CD4-positive, alpha-beta T cell (primary cell): Measurements from ENCODE around the gene TOM1L2. TPM values are rescaled to one million over a fixed set of nuclear protein-coding genes. Genes with fewer than 3 reads are reported as not detected.

Experiments used
- ATAC-seq: fragments of 200-7000 bp; cut with Tn5 transposase; one replicate; pipeline ENCODE4 v1.10.0; 2022; ENCODE audit warnings: mild to moderate bottlenecking; ENCODE audit not compliant: poor library complexity
- CTCF ChIA-PET: fragments of 350-600 bp; sonication (Branson Sonifier 250); formaldehyde crosslinking; loops from one replicate; lab custom pipeline; 2021; ENCODE audit warnings: antibody characterized with exemption, inconsistent platforms; lab: Charles Lee
- POLR2A ChIA-PET: fragments of 350-600 bp; sonication (Branson Sonifier 250); formaldehyde crosslinking; loops from one replicate; lab custom pipeline; 2021; ENCODE audit warnings: antibody characterized with exemption, inconsistent platforms; lab: Charles Lee
- DNase-seq, 14 experiments: peaks; one replicate each; pipeline ENCODE4 v3.0.0-alpha.2; 2013 to 2020; ENCODE audit warnings: mixed read lengths in 2 of 14
- H3K27ac ChIP-seq, 2 donors: one replicate each; pipeline versions ENCODE4 v1.5.1 to v1.7.0; 2013; ENCODE audit warnings: low read length in 2 of 2, low read depth in 1 of 2, mild to moderate bottlenecking in 1 of 2
- H3K27me3 ChIP-seq, 2 experiments: 1 replicate in 1 of 2; 2 replicates in 1 of 2; pipeline versions ENCODE4 v1.6.1 to v1.7.0; 2013; ENCODE audit warnings: low read length in 2 of 2, control low read depth in 1 of 2, mild to moderate bottlenecking in 1 of 2, moderate library complexity in 1 of 2; ENCODE audit not compliant: insufficient read depth in 2 of 2, control insufficient read depth in 1 of 2
- H3K36me3 ChIP-seq: one replicate; pipeline ENCODE4 v1.6.1; 2013; ENCODE audit warnings: low read length, control low read depth; ENCODE audit not compliant: insufficient read depth
- H3K4me1 ChIP-seq: one replicate; pipeline ENCODE4 v1.6.1; 2013; ENCODE audit warnings: low read length, control low read depth; ENCODE audit not compliant: insufficient read depth
- H3K4me3 ChIP-seq: one replicate; pipeline ENCODE4 v1.5.1; 2013; ENCODE audit warnings: mild to moderate bottlenecking, low read length, moderate library complexity
- H3K9me3 ChIP-seq, 2 experiments: 1 replicate in 1 of 2; 2 replicates in 1 of 2; pipeline versions ENCODE4 v1.6.1 to v1.7.0; 2013; ENCODE audit warnings: low read length in 2 of 2, mild to moderate bottlenecking in 2 of 2, control low read depth in 1 of 2, moderate library complexity in 1 of 2; ENCODE audit not compliant: control insufficient read depth in 1 of 2, insufficient read depth in 1 of 2
- H3K27ac Mint-ChIP-seq: one replicate; pipeline ENCODE4 v1.8.0; 2020; ENCODE audit warnings: mixed read lengths
- H3K27me3 Mint-ChIP-seq: one replicate; pipeline ENCODE4 v1.8.0; 2021; ENCODE audit warnings: mixed read lengths
- H3K36me3 Mint-ChIP-seq: one replicate; pipeline ENCODE4 v1.8.0; 2021; ENCODE audit warnings: low read depth, mixed read lengths
- H3K4me1 Mint-ChIP-seq: one replicate; pipeline ENCODE4 v1.8.0; 2021; ENCODE audit warnings: low read depth, mixed read lengths
- H3K4me3 Mint-ChIP-seq: one replicate; pipeline ENCODE4 v1.8.0; 2020; ENCODE audit warnings: mild to moderate bottlenecking, mixed read lengths
- H3K9me3 Mint-ChIP-seq: one replicate; pipeline ENCODE4 v1.8.0; 2020; ENCODE audit warnings: mixed read lengths
- CTCF ChIP-seq: fragments of 200-600 bp; IDR thresholded peaks from one replicate; pipeline ENCODE4 v1.8.0; 2022; ENCODE audit warnings: antibody characterized with exemption, mild to moderate bottlenecking
- intact Hi-C, 2 experiments: fragments of 100-400 bp; cut with DNase I in 1 of 2; cut with micrococcal nuclease in 1 of 2; formaldehyde crosslinking; loops; one replicate each; pipeline versions ENCODE4 v1.15.1 to v1.9.0; 2023 to 2025; cut with DNase I, micrococcal nuclease
- total RNA-seq, 174 experiments: library from RNA in 2 of 174; stranded (reverse) in 2 of 174; gene quantifications; one replicate each; pipeline ENCODE4 v1.2.3 and lab custom pipeline; 2021 to 2026

The TOM1L2 gene
- total RNA-seq, 2 experiments from 2014 or later = 28.5 to 30.5 TPM

GRCh38 chr17:17907469-17907868, 64.7 kb downstream of the TOM1L2 start:
- no peaks in the 10 kb centered on the region for H3K4me1 Mint-ChIP-seq
- intact Hi-C loops = no loop called here
- Histone ChIP-seq H3K27ac (no peak overlapping the region), H3K4me3 (no peak overlapping the region), H3K27me3 (no peaks in the 10 kb centered on the region), H3K4me1 (no peaks in the 10 kb centered on the region), H3K9me3 (no peaks in the 10 kb centered on the region), H3K36me3 (peaks cover 5% of the 10 kb centered on the region)
- ATAC-seq = no peak
- no peak overlapping the region for H3K4me3 Mint-ChIP-seq
- TF ChIP-seq CTCF = no peak
- H3K36me3 Mint-ChIP-seq = peaks cover 30% of the 10 kb centered on the region
- H3K27me3 Mint-ChIP-seq = no peaks in the 10 kb centered on the region
- DNase-seq = no peak
- H3K27ac Mint-ChIP-seq = no peak overlapping the region
- no peaks in the 10 kb centered on the region for H3K9me3 Mint-ChIP-seq
- ChIA-PET POLR2A (interaction anchor here (1.0 kb wide), 1 partner anchor 12 kb away, joined by 3 read pairs; no protein-coding TSS in a partner anchor), CTCF (interaction anchor here (1.3 kb wide), 1 partner anchor 12 kb away, joined by 3 read pairs; no protein-coding TSS in a partner anchor)

DNA sequence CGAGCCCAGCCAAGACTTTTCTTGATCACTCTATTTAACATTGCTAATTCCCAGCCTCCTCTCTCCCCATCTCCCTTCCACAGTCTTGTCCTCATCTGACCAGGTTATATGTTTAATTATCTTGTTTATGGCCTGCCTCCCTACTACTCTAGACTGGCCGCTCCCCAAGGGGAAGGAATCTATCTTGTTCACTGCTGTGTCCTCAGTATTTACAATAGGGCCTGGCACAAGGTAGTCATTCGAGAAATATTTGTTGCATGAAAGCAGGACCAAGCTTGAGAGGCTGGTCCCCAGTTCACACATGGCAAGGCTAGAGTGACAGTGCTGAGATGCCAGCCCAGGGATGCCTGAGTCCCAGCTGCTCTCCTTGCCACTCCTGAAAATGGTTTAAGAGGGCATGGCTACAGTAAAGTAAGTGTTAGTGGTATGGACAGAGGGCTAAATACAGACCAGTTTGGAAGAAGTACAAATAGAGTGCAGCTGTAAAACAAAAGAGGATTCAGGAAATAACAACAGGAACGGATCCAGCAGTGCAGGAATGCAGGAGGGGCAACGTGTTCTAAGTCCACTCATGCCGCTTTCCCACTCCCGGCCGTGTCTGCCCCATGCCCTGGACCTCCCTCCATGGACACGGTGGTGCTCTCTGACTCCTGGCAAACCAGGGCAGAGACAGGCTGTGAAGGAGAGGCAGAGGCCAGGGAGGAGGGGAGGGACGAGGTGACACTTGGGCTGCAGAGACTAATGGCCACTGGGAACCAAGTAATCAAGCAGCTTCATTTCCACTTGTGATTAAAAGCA, 65.6 kb downstream of the TOM1L2 start:
- Histone ChIP-seq H3K9me3 (no peaks in the 10 kb centered on the region), H3K27me3 (no peaks in the 10 kb centered on the region), H3K4me1 (no peaks in the 10 kb centered on the region), H3K27ac (no peak overlapping the region), H3K36me3 (peaks cover 6% of the 10 kb centered on the region), H3K4me3 (no peak overlapping the region)
- Mint-ChIP-seq H3K27ac (no peak overlapping the region), H3K4me1 (no peaks in the 10 kb centered on the region), H3K9me3 (no peaks in the 10 kb centered on the region), H3K27me3 (no peaks in the 10 kb centered on the region), H3K36me3 (peaks cover 33% of the 10 kb centered on the region), H3K4me3 (no peak overlapping the region)
- ChIA-PET POLR2A (no interaction called here), CTCF (interaction anchor here (1.3 kb wide), 1 partner anchor 13 kb away, joined by 3 read pairs; no protein-coding TSS in a partner anchor)
- DNase-seq (no peak), ATAC-seq (no peak)
- TF ChIP-seq CTCF = no peak
- intact Hi-C loops = no loop called here

DNA sequence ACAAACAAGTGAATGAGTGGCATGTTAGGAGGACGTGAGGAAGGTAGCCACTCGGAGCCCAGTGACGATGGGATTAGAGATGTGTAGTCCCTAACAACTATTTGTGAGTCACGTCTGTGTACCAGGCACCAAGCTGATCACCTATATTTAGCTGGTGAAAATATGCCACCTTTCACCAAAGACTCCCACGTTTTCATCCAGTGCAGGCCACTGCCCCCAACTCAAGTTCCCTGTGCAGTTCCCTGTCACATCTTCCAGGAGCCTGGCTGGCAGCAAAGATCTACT, 67.2 kb downstream of the TOM1L2 start:
- H3K9me3 ChIP-seq = no peaks in the 10 kb centered on the region
- H3K27ac Mint-ChIP-seq = no peak overlapping the region
- H3K9me3 Mint-ChIP-seq = no peaks in the 10 kb centered on the region
- peaks cover 41% of the 10 kb centered on the region for H3K36me3 Mint-ChIP-seq
- CTCF ChIA-PET = no interaction called here
- H3K27ac ChIP-seq = no peak overlapping the region
- POLR2A ChIA-PET = no interaction called here
- no peak for ATAC-seq
- no peak overlapping the region for H3K4me3 Mint-ChIP-seq
- TF ChIP-seq CTCF = no peak
- no peaks in the 10 kb centered on the region for H3K4me1 Mint-ChIP-seq
- DNase-seq = no peak
- H3K36me3 ChIP-seq = peaks cover 15% of the 10 kb centered on the region
- H3K27me3 ChIP-seq = no peaks in the 10 kb centered on the region
- no peaks in the 10 kb centered on the region for H3K27me3 Mint-ChIP-seq
- no peaks in the 10 kb centered on the region for H3K4me1 ChIP-seq
- H3K4me3 ChIP-seq = no peak overlapping the region
- intact Hi-C loops = no loop called here
